A549 treated with AZD9567 at 1 μM for 4 hours (cell line): ENCODE results near the gene SRRM5. TPM values are rescaled to one million over a fixed set of nuclear protein-coding genes. Genes with fewer than 3 reads are reported as not detected.

ENCODE experiments used
- total RNA-seq: library from RNA; stranded (reverse); fragments of 200-300 nt; extraction: Qiagen RNA extraction; gene quantifications from 5 replicates; pipeline ENCODE4 v1.2.3, GENCODE V29; 2022; ENCODE audit not compliant: insufficient read depth

SRRM5 gene, protein sequence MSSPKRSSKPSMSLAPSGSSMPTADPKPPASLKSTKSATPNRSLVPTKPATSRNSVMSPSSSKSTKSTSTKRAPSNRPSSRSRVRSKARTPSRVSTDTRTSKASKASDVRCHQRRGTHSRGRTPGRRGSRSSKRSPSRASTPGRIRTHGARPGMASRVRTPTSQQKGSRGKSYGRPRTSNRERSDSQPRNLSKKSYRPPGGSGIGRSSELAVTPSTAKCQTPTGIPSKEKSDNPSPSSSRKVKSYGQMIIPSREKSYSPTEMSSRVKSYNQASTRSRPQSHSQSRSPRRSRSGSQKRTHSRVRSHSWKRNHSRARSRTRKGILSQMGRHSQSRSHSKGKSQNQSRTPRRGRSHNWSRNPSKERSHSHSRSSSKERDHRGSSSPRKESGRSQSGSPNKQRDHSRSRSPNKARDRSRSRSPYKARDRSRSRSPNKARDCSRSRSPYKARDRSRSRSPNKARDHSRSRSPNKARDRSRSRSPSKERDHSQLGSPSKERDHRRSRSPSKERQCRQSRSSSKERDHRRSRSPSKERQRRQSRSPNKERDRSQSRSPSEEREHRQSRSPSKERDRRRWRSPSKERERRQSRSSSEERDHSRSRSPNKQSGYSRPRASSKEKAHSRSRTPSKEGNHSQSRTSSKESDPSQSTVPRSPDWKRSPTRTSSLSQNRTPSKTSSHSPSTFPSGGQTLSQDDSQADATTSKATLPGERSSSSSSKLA
- total RNA-seq: 0.52 to 0.80 TPM (median 0.67 TPM) in 4 of 5 replicates, not detected in the other

DNA sequence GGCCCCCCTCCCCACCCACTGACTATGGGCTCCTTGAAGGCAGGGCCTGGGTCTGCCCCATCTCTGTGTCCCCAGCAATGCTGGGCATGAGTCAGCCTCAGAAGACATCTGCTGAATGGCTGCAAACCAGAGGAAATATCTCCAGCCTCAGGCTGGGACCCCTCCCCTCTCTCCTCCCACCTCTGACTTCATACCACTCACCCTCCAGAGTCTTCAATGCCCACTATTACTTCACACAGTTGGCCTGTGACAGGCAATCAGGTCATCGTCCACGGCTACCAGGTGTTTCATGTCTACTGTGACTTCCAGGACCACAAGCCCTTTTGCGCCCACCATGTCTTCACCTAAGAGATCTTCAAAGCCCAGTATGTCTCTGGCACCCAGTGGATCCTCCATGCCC lies at the start of gene SRRM5:
Gene SRRM5 (plus strand): TSS at position 301 of the 400 bp plus-strand sequence. CDS start 34 bp downstream, at position 335.

DNA sequence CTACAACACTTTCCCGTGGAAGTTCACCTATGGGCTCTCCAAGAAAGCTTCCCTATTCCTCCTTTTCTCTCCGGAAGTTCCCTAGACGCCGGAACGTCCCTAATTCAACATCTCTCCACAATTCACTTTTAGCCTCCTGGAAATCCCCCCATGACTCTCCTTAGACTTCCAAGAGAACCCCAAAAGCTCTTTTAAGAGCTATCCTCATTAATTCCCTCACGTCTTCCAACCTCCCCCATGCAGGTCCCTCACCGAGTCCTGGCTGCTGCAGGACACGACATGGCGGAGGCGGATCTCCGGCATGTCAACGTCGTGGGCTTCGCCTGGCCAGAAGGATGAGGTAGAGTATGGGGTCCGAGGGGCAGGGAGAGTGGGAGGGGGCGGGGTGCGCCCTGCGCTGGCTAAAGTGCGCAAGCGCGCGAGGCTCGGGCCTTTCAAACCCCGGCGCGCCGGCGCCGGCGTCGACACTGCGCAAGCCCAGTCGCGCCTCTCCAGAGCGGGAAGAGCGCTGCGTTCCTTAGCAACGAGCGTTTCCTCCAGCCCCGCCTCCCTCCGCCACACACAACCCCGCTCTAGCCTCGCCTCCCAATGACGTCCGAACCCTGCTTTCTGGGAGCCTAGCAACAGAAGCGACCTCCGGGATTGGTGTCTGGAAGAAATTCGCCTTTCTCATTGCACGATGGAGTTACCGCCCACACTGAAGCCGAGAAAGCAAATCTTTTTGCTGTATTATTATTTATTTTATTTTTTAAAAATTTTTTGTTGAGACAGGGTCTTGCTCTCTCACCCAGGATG lies 36.5 kb upstream of the SRRM5 start, which contains the start of the genes PINLYP and XRCC1:
Gene PINLYP (plus strand): TSS at position 646 of the 795 bp plus-strand sequence. CDS start 1,391 bp downstream, outside the sequence.
Gene XRCC1 (minus strand): TSS at position 372 of the 795 bp plus-strand sequence. CDS start 69 bp downstream, at position 303.

DNA sequence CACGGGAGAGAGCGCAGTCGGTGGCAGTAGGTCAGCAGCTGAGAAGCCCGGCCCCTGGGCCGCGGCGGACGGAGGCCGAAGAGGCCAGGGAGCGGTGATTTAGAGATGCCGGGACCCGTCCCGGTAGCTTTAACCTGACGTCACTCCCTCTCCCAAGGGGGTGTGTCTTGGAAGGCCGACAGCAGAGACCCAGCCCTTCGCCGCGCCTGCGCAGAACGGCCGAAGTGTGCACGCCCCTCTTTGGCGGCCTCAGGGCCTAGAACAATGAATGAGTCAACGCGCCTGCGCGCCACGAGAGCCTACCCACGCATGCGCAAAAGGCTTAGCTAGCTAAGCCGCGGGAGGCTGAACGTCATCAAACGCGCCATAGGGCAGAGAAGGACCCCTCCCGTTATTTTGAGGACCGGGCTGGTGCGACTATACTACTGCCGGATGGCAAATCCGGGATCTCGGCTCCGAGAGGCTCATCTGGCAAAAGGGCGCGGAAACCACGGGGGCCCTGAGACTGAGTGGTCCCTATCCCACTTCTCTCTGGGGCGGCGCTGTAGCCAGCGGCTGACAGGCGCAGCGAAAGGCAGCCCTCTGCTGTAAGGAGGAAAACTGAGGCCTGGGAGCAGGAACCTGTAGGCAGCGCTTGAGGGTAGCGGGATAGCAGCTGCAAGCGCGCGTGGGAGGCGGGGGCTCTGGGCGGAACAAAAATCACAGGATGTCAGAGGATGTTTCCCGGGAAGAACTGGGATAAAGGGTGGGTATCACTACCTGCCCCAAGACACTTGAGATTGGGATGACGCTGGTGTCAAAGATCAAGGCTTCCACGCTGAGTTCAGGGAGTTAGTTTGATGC lies 15.7 kb upstream of the SRRM5 start, which contains the start of the genes IRGQ and ZNF576:
Gene IRGQ (minus strand): TSS at position 136 of the 843 bp plus-strand sequence. CDS start 796 bp downstream, outside the sequence.
Gene ZNF576 (plus strand): TSS at position 597 of the 843 bp plus-strand sequence. CDS start 514 bp downstream, outside the sequence.

DNA sequence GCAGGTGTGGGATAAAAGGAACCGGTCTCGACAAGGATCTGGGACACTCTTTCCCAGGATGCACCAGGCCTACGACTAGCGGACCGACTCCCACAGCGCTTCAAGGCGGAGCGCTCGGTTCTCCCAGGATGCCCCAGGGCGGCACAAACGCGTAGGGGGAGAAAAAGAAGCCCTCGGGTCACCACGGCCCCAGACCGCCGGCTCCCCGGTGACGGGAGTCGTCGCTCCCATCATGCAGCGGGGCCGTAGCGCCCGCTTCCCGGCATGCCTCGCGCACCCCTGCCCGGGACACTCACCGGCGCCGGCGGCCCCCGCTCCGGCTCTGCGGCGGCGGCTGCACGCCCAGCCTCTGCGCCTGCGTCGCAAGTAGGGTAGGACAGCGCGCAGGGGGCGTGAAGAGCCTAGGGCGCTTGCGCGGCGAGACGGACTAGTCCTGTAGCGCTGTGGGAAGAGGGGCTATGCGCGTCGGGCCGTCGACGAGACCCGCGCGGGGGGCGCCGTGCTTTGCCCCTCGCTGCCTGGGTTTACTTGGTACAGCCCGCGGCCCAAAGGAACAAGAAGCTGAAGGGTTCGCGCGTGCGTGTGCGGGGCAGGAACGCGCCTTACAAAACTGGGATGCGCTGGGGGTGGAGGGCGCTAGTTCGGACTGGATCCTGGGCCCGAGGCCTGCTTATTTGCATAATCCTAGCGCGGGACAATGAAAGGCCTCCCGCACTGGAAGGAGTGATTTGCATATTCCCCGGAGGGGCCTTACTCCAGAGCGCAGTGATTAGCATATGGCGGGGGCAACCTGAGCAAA lies 7.6 kb downstream of the SRRM5 start, which contains the start of gene ZNF428:
Gene ZNF428 (minus strand): TSS at position 368 of the 799 bp plus-strand sequence. CDS start 5,325 bp downstream, outside the sequence.

DNA sequence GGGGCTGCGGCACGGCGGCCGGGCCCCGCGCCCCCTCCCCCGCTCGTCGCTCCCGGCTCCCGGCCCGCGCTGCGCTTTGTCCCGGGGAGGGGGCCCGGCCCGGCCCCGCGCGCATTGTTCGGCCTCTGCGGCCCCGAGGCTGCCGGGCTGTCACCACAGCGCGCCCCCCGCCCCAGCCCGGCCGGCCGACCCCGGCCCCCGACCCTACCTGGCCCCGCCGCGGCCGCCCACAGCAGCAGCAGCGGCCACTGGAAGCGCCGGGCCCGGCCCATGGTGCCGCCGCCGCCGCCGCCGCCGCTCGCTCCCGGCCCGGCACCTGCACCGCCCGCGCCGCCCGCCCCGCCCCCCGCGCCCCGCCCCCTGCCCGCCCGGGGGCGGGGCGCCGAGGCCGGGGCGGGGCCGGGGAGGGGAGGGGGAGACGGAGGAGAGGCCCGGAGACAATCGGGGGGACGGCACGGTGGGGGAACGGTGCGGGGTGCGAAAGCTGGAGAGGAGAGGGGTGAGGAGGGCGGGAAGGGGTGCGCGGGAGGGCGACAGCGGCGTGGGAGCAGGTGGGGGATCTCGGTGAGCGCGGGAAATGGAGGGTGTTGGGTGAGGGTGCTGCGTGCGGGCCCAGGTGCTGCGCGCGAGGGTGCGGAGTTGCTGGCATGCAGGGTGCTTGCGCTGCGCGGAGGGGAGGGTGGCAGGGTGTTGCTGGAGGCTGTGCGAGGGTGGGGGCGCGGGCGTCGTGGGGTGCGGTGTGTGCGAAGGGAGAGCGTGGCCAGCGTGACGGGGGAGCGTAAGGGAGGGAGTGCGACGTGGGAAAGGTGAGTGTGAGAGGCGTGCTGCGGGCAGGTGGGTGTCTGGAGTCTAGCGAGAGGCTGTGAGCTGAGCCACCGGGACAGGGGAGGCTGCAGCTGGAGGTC lies 27.9 kb downstream of the SRRM5 start, which contains the start of gene CADM4:
Gene CADM4 (minus strand): TSS at position 332 of the 905 bp plus-strand sequence. CDS start 60 bp downstream, at position 272.

Other genes starting within 250 kb of the SRRM5 start
- not detected in 5 replicates for gene TEX101, start 197.2 kb upstream of the SRRM5 start, total RNA-seq
- gene LYPD3, start 146.5 kb upstream of the SRRM5 start, total RNA-seq: 0.19 to 0.68 TPM (median 0.42 TPM) in 4 of 5 replicates, not detected in the other
- 3.2 to 10.2 TPM (median 9.0 TPM) in 5 replicates for gene PHLDB3, start 107.3 kb upstream of the SRRM5 start, total RNA-seq
- 31.4 to 53.1 TPM (median 51.8 TPM) in 5 replicates for gene ETHE1, start 84.9 kb upstream of the SRRM5 start, total RNA-seq
- gene ZNF575, start 78.9 kb upstream of the SRRM5 start, total RNA-seq: 1.8 to 2.4 TPM (median 2.1 TPM) in 4 of 5 replicates, not detected in the other
- gene XRCC1, start 36.6 kb upstream of the SRRM5 start, total RNA-seq: 22.7 to 29.4 TPM (median 27.4 TPM) in 5 replicates
- 0.22 to 0.52 TPM (median 0.27 TPM) in 4 of 5 replicates, not detected in the other for gene PINLYP, start 36.3 kb upstream of the SRRM5 start, total RNA-seq
- gene IRGQ, start 16.0 kb upstream of the SRRM5 start, total RNA-seq: 4.6 to 10.5 TPM (median 5.9 TPM) in 5 replicates
- gene ZNF576, start 15.5 kb upstream of the SRRM5 start, total RNA-seq: 20.0 to 21.3 TPM (median 20.5 TPM) in 5 replicates
- gene ZNF428, start 7.5 kb downstream of the SRRM5 start, total RNA-seq: 40.1 to 61.6 TPM (median 59.4 TPM) in 5 replicates
- 5.5 to 10.0 TPM (median 9.6 TPM) in 5 replicates for gene CADM4, start 27.8 kb downstream of the SRRM5 start, total RNA-seq
- gene PLAUR, start 58.1 kb downstream of the SRRM5 start, total RNA-seq: 62.1 to 69.9 TPM (median 69.1 TPM) in 5 replicates
- gene IRGC, start 104.0 kb downstream of the SRRM5 start, total RNA-seq: not detected in 5 replicates
- gene SMG9, start 142.9 kb downstream of the SRRM5 start, total RNA-seq: 50.2 to 64.4 TPM (median 56.7 TPM) in 5 replicates
- gene KCNN4, start 168.9 kb downstream of the SRRM5 start, total RNA-seq: 29.1 to 47.0 TPM (median 45.0 TPM) in 5 replicates
- 0.07 to 0.30 TPM (median 0.17 TPM) in 4 of 5 replicates, not detected in the other for gene LYPD5, start 190.4 kb downstream of the SRRM5 start, total RNA-seq
- 4.3 to 12.9 TPM (median 5.1 TPM) in 5 replicates for gene ZNF283, start 215.2 kb downstream of the SRRM5 start, total RNA-seq